GM23338 (cell line): ENCODE measurements around the gene SLC37A2.

Experiments used
- CREB1 ChIP-seq: fragments of 250-450 bp; sonication (Bioruptor Pico); IDR thresholded peaks from 2 replicates; pipeline ENCODE4 v1.5.0; 2020; ENCODE audit warnings: low read depth, mild to moderate bottlenecking, moderate library complexity
- CTCF ChIP-seq, 2 experiments: fragments of 200-600 bp in 1 of 2; sonication (generic) in 1 of 2; conservative IDR thresholded peaks; 2 replicates each; pipeline versions ENCODE4 v1.5.1 to v1.6.1; 2016 to 2017; ENCODE audit warnings: antibody characterized with exemption in 2 of 2, low read depth in 2 of 2, mild to moderate bottlenecking in 2 of 2, moderate library complexity in 1 of 2
- EZH2phosphoT487 ChIP-seq: fragments of 200-600 bp; sonication (generic); IDR thresholded peaks from one replicate; pipeline ENCODE4 v1.8.1; 2018; ENCODE audit warnings: antibody characterized with exemption; ENCODE audit not compliant: unreplicated experiment
- POLR2AphosphoS5 ChIP-seq: IDR thresholded peaks from 2 replicates; pipeline ENCODE4 v1.6.1; 2016; ENCODE audit warnings: antibody characterized with exemption, low read depth

DNA sequence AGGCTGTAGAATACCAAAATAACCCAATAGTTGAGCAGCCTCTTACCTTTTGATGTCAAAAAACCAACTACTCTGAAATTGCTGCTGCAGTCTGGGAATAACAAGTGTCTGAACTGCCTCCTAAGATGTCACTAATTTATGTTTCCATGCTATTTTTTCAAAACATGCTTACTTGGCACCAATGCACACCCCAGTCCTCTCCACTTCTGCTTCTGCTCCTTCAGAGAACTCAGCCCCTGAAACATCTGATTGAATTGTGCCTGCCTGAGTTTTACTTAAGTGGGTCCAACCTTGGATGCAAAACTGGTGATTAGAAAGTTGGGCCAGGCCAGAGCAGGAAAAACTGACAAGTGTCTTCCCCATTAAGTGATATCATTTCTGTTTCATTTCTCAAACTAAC is 72.9 kb downstream of the SLC37A2 start:
- TF ChIP-seq POLR2AphosphoS5 (no peak), CTCF (conservative IDR thresholded peaks at IDR 0.05; ENCODE audit: low read depth in 2 of 2) (no peak), EZH2phosphoT487 (no peak), CREB1 (CRISPR knock-in tag) (no peak)
